Pulmonary artery endothelial cell (primary cell): ENCODE results near the gene MYOM3. TPM values are rescaled to one million over a fixed set of nuclear protein-coding genes. Genes with fewer than 3 reads are reported as not detected.

Source experiments
- DNase-seq: peaks from one replicate; pipeline ENCODE4 v3.0.0-alpha.2; 2011; ENCODE audit warnings: low read depth, low spot score
- total RNA-seq: library from RNA; depleted of rRNA; stranded (reverse); fragments of >200 nt; gene quantifications from 2 replicates; pipeline ENCODE4 v1.2.3, GENCODE V29; 2014

MYOM3 gene
- 0.13 and 0.14 TPM in 2 replicates for total RNA-seq

GRCh38 chr1:24111996-24112779 is at the start of gene MYOM3:
TSS of gene MYOM3 (minus strand) at chr1:24112135. CDS start at chr1:24108636, 3,499 bp downstream.
- peak; percentile 29 for DNase-seq

- no peak for DNase-seq
These were observed 49.3 kb upstream of the MYOM3 start for GRCh38 chr1:24161270-24161669.

- no peak for DNase-seq
These were observed 47.4 kb upstream of the MYOM3 start for GRCh38 chr1:24159366-24159765.

GRCh38 chr1:24157918-24158481 is 46.1 kb upstream of the MYOM3 start:
- no peak for DNase-seq

GRCh38 chr1:24156542-24157260 is 44.8 kb upstream of the MYOM3 start:
- DNase-seq: no peak

- no peak for DNase-seq
These were observed 43.3 kb upstream of the MYOM3 start for GRCh38 chr1:24155011-24155782.

- no peak for DNase-seq
These were observed 42.3 kb upstream of the MYOM3 start for GRCh38 chr1:24154215-24154614.

- no peak for DNase-seq
These were observed 40.9 kb upstream of the MYOM3 start for GRCh38 chr1:24152631-24153494.

GRCh38 chr1:24151175-24151533 is 39.2 kb upstream of the MYOM3 start:
- DNase-seq: no peak

GRCh38 chr1:24150234-24151174 is 38.6 kb upstream of the MYOM3 start:
- DNase-seq: peak; percentile 32

- DNase-seq: no peak
These were observed 37.9 kb upstream of the MYOM3 start for GRCh38 chr1:24149866-24150233.

GRCh38 chr1:24147816-24148215 is 35.9 kb upstream of the MYOM3 start:
- DNase-seq: no peak

- no peak for DNase-seq
These were observed 35.3 kb upstream of the MYOM3 start for GRCh38 chr1:24147194-24147593.

GRCh38 chr1:24142546-24143534 is 30.9 kb upstream of the MYOM3 start, which contains the start of gene IL22RA1:
TSS of gene IL22RA1 (minus strand) at chr1:24143140. CDS start at chr1:24143082, 58 bp downstream.
- DNase-seq: no peak

GRCh38 chr1:24141311-24141997 is 29.5 kb upstream of the MYOM3 start:
- no peak for DNase-seq

GRCh38 chr1:24140741-24141181 is 28.8 kb upstream of the MYOM3 start:
- no peak for DNase-seq

- no peak for DNase-seq
These were observed 28.0 kb upstream of the MYOM3 start for GRCh38 chr1:24139841-24140425.

GRCh38 chr1:24139222-24139489 is 27.2 kb upstream of the MYOM3 start:
- no peak for DNase-seq
